ENCODE measurements around the gene TMEM106A.

DNA sequence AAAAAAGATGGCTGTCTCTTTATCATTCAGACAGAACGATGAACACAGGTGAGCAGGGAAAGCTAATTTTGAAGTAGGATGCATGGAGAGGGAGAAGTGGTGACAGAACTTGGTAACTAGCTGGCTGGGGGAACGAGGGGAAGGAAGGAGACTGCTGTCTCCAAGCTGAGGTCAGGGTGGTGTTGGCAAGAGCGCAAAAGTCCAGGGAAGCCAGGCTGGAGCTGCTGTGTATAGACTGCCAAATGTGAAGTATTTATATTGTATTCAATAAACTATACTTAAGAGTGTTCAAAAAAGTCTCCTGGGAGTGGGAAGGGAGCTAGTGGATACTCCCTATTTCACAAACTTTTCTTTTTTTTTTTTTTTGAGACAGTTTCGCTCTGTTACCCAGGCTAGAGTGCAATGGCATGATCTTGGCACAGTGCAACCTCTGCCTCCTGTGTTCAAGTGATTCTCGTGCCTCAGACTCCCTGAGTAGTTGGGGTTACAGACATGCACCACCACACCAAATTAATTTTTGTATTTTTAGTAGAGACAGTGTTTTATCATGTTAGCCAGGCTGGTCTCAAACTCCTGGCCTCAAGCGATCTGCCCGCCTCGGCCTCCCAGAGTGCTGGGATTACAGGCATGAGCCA is 8.2 kb downstream of the TMEM106A start:
- TF ChIP-seq, protein P1, sequence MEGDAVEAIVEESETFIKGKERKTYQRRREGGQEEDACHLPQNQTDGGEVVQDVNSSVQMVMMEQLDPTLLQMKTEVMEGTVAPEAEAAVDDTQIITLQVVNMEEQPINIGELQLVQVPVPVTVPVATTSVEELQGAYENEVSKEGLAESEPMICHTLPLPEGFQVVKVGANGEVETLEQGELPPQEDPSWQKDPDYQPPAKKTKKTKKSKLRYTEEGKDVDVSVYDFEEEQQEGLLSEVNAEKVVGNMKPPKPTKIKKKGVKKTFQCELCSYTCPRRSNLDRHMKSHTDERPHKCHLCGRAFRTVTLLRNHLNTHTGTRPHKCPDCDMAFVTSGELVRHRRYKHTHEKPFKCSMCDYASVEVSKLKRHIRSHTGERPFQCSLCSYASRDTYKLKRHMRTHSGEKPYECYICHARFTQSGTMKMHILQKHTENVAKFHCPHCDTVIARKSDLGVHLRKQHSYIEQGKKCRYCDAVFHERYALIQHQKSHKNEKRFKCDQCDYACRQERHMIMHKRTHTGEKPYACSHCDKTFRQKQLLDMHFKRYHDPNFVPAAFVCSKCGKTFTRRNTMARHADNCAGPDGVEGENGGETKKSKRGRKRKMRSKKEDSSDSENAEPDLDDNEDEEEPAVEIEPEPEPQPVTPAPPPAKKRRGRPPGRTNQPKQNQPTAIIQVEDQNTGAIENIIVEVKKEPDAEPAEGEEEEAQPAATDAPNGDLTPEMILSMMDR (IDR thresholded peaks at IDR 0.05; ENCODE audit: poor library complexity): no peak
- no peak for TF ChIP-seq EZH2 (IDR thresholded peaks at IDR 0.05; ENCODE audit: borderline replicate concordance)
- no peak for TF ChIP-seq EZH2phosphoT487 (IDR thresholded peaks at IDR 0.05; ENCODE audit: low read depth, severe bottlenecking, unreplicated experiment)

Data from hepatocyte (in vitro differentiated cells).